Measurements from ENCODE around the gene QRICH1. TPM values are rescaled to one million over a fixed set of nuclear protein-coding genes. Genes with fewer than 3 reads are reported as not detected.

Gene QRICH1
- total RNA-seq, 1 experiment from 2014 or later, result 57.3 TPM

GRCh38 chr3:49025005-49025792, 68.7 kb downstream of the QRICH1 start:
- DNase-seq (ENCODE audit: low spot score), result no peak
- Histone ChIP-seq H3K4me3 (ENCODE audit: low read depth, low read length, poor library complexity, severe bottlenecking) (no peak overlapping the region), H3K4me1 (ENCODE audit: insufficient read depth, low read length, poor library complexity, severe bottlenecking) (peaks cover 6% of the 10 kb centered on the region), H3K9me3 (ENCODE audit: low read depth, low read length, poor library complexity, severe bottlenecking) (no peaks in the 10 kb centered on the region), H3K27ac (ENCODE audit: low read depth, low read length, poor library complexity, severe bottlenecking) (no peak overlapping the region), H3K27me3 (replicated peaks; ENCODE audit: insufficient read depth, low read depth, low read length, poor library complexity) (no peaks in the 10 kb centered on the region), H3K36me3 (ENCODE audit: insufficient read depth, low read length, poor library complexity, severe bottlenecking) (peaks cover 26% of the 10 kb centered on the region)
- intact Hi-C loops (cut with micrococcal nuclease; ENCODE audit: unreplicated experiment), result no loop called here
- ChIA-PET CTCF (no interaction called here), POLR2A (ENCODE audit: low non-redundant PET) (no interaction called here)
- TF ChIP-seq EZH2 (IDR thresholded peaks at IDR 0.05; ENCODE audit: borderline replicate concordance, low read depth, low read length, poor library complexity, severe bottlenecking), result no peak
- TF ChIP-seq CTCF (conservative IDR thresholded peaks at IDR 0.05; ENCODE audit: low read depth, low read length), result no peak
- no TSS peak for BruUV-seq (replicated peaks)

DNA sequence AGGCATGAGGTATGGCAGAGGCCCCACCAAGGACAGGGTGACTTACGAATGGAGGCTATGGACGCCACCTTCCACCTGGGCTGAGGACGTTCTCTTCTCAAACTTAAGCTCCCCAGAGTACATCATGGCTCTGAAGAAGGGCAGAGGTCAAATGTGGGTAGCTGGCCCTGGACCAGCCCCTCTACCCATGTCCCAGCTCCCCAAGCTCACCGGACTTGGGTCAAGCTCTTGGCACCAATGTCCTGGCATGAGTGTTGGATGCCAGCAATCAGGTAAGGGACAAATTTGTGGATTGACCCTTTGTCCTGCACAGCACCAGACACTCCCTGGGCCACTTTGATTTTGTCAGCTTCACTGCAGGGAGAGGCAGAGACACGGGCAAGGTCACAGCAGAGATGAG, 69.4 kb downstream of the QRICH1 start:
- H3K9me3 ChIP-seq (ENCODE audit: low read depth, low read length, poor library complexity, severe bottlenecking), result no peaks in the 10 kb centered on the region
- ChIA-PET POLR2A (ENCODE audit: low non-redundant PET) (no interaction called here), CTCF (no interaction called here)
- BruUV-seq (replicated peaks), result TSS peak; percentile 7
- H3K27me3 ChIP-seq (replicated peaks; ENCODE audit: insufficient read depth, low read depth, low read length, poor library complexity), result no peaks in the 10 kb centered on the region
- intact Hi-C loops (cut with micrococcal nuclease; ENCODE audit: unreplicated experiment), result no loop called here
- TF ChIP-seq CTCF (conservative IDR thresholded peaks at IDR 0.05; ENCODE audit: low read depth, low read length) (no peak), EZH2 (IDR thresholded peaks at IDR 0.05; ENCODE audit: borderline replicate concordance, low read depth, low read length, poor library complexity, severe bottlenecking) (no peak)
- peaks cover 21% of the 10 kb centered on the region for H3K36me3 ChIP-seq (ENCODE audit: insufficient read depth, low read length, poor library complexity, severe bottlenecking)
- no peak overlapping the region for H3K4me3 ChIP-seq (ENCODE audit: low read depth, low read length, poor library complexity, severe bottlenecking)
- DNase-seq (ENCODE audit: low spot score), result no peak
- H3K4me1 ChIP-seq (ENCODE audit: insufficient read depth, low read length, poor library complexity, severe bottlenecking), result peaks cover 6% of the 10 kb centered on the region
- H3K27ac ChIP-seq (ENCODE audit: low read depth, low read length, poor library complexity, severe bottlenecking), result no peak overlapping the region

GRCh38 chr3:49023775-49024174, 70.1 kb downstream of the QRICH1 start:
- no peaks in the 10 kb centered on the region for H3K9me3 ChIP-seq (ENCODE audit: low read depth, low read length, poor library complexity, severe bottlenecking)
- no peak overlapping the region for H3K27ac ChIP-seq (ENCODE audit: low read depth, low read length, poor library complexity, severe bottlenecking)
- CTCF ChIA-PET, result no interaction called here
- POLR2A ChIA-PET (ENCODE audit: low non-redundant PET), result no interaction called here
- DNase-seq (ENCODE audit: low spot score), result no peak
- intact Hi-C loops (cut with micrococcal nuclease; ENCODE audit: unreplicated experiment), result no loop called here
- H3K36me3 ChIP-seq (ENCODE audit: insufficient read depth, low read length, poor library complexity, severe bottlenecking), result peaks cover 21% of the 10 kb centered on the region
- TF ChIP-seq CTCF (conservative IDR thresholded peaks at IDR 0.05; ENCODE audit: low read depth, low read length) (no peak), EZH2 (IDR thresholded peaks at IDR 0.05; ENCODE audit: borderline replicate concordance, low read depth, low read length, poor library complexity, severe bottlenecking) (no peak)
- H3K4me3 ChIP-seq (ENCODE audit: low read depth, low read length, poor library complexity, severe bottlenecking), result no peak overlapping the region
- peaks cover 6% of the 10 kb centered on the region for H3K4me1 ChIP-seq (ENCODE audit: insufficient read depth, low read length, poor library complexity, severe bottlenecking)
- no peaks in the 10 kb centered on the region for H3K27me3 ChIP-seq (replicated peaks; ENCODE audit: insufficient read depth, low read depth, low read length, poor library complexity)
- BruUV-seq (replicated peaks), result no TSS peak
